GM19193 (cell line): ENCODE data around the gene SYNGR1.

Experiments used
- POLR2A ChIP-seq: IDR thresholded peaks from 4 replicates; pipeline ENCODE4 v1.6.1; 2011; ENCODE audit not compliant: insufficient read depth, insufficient read length; ENCODE audit errors: extremely low read depth

SYNGR1 gene

DNA sequence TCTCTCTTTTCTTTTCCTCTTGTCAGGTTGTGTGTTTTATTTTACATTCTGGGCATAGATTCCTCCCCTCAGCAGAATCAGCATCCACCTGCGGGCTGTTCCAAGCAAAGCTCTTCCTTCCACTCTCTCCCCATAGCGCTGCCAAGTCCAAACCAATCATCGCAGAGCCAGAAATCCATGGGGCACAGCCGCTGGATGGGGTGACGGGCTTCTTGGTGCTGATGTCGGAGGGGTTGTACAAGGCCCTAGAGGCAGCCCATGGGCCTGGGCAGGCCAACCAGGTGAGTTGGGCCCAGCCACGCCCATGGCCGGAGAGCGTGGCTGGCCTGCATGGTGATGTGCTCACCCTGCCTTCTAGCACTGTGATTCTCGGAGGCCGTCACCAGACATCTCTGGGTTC is 71.9 kb downstream of the SYNGR1 start:
- no peak for TF ChIP-seq POLR2A

- TF ChIP-seq POLR2A, result no peak
Observed at GRCh38 chr22:39422101-39422500, 72.3 kb downstream of the SYNGR1 start.

- no peak for TF ChIP-seq POLR2A
Observed at GRCh38 chr22:39422721-39423120, 72.9 kb downstream of the SYNGR1 start.

- TF ChIP-seq POLR2A, result no peak
Observed at GRCh38 chr22:39423976-39424375, 74.2 kb downstream of the SYNGR1 start.

DNA sequence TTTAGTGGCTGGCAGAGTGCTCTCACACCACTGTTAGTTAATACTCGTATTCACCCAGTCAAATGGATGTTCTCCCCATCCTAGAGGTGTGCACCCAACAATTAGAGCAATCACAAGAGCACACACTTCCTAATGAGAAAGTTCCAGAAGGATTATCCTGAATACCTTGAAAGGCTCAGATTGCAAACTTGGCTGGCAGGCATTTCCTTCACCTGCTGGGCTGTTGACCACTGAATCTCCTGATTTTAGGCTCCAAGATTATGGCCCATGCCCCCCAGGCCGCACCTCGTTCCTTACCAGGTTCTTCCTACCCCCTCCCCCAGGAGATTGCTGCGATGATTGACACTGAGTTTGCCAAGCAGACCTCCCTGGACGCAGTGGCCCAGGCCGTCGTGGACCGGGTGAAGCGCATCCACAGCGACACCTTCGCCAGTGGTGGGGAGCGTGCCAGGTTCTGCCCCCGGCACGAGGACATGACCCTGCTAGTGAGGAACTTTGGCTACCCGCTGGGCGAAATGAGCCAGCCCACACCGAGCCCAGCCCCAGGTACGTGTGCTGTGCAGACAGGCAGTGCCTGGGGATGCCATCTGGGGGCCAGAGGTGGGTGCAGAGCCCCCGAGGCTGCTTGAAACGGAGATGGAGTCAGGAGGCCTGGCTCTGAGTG is 76.7 kb downstream of the SYNGR1 start:
- no peak for TF ChIP-seq POLR2A

DNA sequence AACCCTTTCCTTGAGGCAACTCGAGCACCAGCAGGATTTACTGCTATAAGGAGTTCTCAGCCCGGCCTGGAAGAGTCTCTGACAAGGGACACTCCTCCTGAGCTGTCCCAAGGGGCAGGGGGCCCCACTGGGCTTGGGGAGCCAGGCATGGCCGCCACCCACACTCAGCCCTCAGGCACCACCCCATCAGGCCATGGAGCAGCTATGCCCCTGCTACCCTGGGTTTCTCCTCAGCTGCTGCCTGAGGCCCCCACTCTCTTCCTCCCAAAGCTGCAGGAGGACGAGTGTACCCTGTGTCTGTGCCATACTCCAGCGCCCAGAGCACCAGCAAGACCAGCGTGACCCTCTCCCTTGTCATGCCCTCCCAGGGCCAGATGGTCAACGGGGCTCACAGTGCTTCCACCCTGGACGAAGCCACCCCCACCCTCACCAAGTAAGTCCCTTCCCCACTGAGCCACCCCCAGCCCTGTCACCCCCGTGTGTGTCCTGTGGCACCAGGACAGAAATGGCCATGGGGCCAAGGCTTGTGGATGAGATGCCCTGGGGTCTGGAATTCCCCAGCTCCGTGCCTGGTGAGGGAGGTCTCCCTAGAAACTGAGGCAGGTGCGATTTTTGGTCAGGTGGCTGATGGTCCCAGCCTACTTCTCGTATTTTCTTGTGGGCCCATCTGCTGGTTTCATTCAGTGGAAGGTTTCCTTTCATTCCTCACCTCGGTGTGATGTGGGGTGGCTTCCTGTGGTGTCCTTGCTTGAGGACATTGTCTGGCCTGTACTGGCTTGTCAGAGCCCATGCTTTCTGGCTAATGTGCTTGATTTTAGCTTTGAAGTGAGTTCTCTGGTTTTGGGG is 78.2 kb downstream of the SYNGR1 start:
- no peak for TF ChIP-seq POLR2A

DNA sequence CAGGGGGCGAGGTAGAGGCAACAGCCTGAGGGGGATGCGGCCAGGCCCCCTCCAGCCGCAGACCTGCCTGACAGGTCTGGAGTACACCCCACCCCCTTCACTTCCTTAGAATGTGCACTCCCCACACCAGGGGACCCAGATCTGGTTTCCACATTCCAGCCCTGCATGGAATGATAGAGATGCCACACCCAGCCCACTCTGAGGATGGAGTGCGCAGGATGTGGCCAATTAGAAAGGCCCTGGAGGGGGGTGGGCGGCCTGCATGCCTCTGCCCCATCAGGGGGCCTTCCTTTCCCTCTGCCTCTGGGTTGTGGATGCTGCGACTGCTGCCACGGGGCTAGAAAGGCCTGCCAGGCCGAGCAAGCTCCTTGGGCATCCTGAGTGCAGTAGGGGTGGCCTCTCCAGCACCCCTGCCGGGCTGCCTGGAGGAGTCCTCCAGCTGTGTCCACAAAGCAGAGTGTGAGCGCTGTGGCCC is 78.8 kb downstream of the SYNGR1 start:
- no peak for TF ChIP-seq POLR2A

DNA sequence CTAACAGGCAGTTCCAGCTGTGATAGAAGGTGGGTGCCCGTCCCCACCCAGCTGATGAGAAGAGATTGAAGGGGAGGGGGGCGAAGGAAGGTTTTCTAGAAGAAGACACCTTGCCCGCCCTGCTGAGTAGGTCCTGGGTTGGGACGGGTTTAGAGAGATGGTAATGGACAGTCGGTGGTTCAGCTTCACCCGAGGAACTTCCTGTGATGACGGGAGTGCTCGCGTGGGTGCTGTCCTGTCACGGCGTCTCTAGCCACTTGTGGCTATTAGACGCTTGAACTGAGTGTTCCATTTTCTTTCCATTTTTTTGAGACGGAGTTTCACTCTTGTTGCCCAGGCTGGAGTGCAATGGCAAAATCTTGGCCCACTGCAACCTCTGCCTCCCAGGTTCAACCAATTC is 79.4 kb downstream of the SYNGR1 start:
- TF ChIP-seq POLR2A, result no peak

- TF ChIP-seq POLR2A, result no peak
Observed at GRCh38 chr22:39429916-39430575, 80.3 kb downstream of the SYNGR1 start.

DNA sequence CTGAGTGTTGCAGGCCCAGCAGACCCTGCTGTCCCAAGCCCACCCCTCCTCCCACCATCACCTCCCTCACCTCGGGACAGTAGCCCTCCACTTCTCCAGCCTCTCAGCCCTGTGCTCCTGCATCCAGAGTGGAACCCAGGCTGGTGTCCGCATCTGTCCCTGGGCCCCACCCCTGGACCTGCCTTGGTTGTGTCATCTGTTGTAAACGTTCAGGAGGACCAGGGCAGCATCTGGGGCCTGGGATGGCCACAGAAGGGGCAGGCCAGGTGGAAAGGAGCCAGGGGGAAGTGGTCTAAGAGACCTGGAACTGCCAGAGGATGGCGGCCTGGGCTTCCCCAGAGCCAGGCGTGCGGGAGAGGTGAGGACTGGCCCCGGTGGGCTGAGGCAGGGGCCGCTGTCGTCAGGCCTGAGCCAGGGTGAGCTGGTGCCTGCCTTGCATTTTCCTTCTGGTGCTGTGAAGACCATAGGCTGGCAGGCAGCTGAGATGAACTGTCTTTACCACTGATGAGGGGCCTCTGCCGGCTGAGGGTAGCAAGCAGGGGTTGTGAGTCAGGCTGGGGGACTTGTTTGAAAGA is 80.9 kb downstream of the SYNGR1 start:
- TF ChIP-seq POLR2A, result no peak

DNA sequence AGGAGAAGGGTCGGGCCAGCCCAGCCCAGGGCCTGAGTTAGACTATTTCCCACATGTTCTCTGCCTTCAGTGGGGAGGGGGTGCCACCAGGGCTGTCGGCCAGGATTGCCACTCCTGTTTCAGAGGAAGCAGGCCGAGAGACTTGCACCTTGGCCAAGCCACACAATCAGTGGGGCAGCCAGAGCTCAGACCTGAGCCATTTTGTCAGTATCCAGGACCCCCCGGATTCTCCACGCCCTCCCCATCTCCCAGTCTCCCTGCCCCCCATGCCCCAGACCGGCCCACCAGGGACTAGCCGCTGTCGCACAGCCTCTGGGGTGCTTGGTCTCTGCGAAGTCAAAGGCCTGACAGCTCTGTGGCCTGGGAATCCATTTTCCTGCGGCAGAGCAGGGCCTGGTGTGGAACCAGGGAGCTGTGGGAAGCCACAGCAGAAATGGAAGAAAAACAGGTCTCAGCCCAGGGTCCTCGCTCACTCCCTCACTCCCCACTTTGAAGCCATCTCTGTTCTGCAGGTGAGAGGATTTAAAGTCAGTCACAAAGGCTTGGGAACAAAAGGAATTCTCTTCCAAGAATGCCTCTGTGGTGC is 81.5 kb downstream of the SYNGR1 start:
- TF ChIP-seq POLR2A, result no peak

DNA sequence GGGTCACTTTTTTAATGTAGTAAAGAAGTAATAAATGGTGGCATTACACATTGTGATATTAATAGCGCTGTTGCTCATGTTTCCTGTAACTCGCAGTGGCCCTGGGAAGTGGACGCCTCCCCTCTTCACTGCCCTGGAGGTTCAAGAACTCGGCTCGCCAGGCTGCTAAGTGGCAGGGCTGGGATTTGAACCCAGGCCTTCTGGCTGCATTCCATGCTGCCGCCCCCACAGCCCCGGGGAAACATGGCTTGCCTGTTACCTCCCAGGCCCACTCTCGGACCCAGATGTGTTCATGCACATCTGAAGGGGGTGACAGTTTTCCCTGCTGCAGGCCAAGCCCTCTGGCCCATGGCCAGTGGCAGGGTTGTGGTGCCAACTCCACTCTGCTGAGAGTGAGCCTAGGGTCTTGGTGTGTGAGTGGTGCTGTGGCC is 82.0 kb downstream of the SYNGR1 start:
- no peak for TF ChIP-seq POLR2A

- TF ChIP-seq POLR2A, result no peak
Observed at GRCh38 chr22:39432361-39432811, 82.6 kb downstream of the SYNGR1 start.

DNA sequence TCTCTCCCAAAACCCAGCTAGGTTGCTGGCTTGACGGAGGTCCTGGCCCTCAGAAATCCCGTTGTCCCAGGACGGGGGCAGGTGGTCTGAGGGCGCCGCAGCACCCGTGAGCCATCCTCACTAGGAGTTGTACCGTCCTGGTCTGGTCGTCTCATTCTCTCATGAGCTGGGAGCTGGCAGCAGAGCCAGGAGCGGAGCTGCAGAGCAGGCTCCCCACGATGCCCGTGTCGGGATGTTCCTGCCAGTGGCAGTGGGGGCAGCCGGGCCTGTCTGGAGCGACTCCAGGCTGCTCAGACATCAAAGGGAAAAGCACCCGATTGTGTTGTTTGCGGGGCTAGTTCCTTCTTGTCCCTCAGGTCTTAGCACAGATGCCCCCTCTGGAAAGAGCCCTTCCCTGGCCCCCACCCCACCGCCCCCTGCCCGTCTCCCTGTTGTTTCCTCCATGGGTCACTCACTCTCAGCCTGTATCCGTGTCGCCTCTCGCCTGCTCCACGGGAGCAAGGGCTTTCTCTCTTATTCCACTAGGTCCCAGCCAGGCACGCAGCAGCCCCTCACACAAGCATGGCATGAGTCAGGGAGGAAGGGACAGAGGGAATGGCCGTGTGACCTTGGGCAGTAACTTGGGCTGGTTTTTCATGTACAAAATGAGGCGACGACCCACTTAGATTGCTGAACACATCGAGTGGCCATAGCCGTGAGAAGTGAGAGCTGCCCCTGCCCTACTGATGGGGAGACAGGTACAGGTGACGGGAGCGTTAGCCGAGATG is 83.9 kb downstream of the SYNGR1 start:
- no peak for TF ChIP-seq POLR2A
